Natural killer cell (primary cell): Measurements from ENCODE around the gene TXNL1. TPM values are rescaled to one million over a fixed set of nuclear protein-coding genes. Genes with fewer than 3 reads are reported as not detected.

Experiments used
- ATAC-seq, 3 donors: fragments of 150-1000 bp in 2 of 3; fragments of 200-7000 bp in 1 of 3; cut with Tn5 transposase; 1 replicate in 1 of 3; 2 replicates in 2 of 3; pipeline ENCODE4 v1.10.0; 2021; ENCODE audit warnings: mild to moderate bottlenecking in 2 of 3, moderate library complexity in 2 of 3
- DNase-seq, 2 donors: peaks; one replicate each; pipeline versions ENCODE4 v3.0.0 to v3.0.0-alpha.2; 2013 to 2021; ENCODE audit warnings: mixed read lengths in 1 of 2
- H3K27ac ChIP-seq: one replicate; pipeline ENCODE4 v1.5.1; 2013; ENCODE audit warnings: mild to moderate bottlenecking, low read length
- H3K27me3 ChIP-seq: one replicate; pipeline ENCODE4 v1.6.1; 2013; ENCODE audit warnings: low read length; ENCODE audit not compliant: control insufficient read depth, insufficient read depth
- H3K36me3 ChIP-seq: one replicate; pipeline ENCODE4 v1.6.1; 2013; ENCODE audit warnings: low read length; ENCODE audit not compliant: control insufficient read depth, insufficient read depth
- H3K4me1 ChIP-seq: one replicate; pipeline ENCODE4 v1.6.1; 2013; ENCODE audit warnings: low read length; ENCODE audit not compliant: control insufficient read depth, insufficient read depth
- H3K4me3 ChIP-seq: one replicate; pipeline ENCODE4 v1.5.1; 2013; ENCODE audit warnings: low read length
- H3K9me3 ChIP-seq: one replicate; pipeline ENCODE4 v1.6.1; 2013; ENCODE audit warnings: low read length; ENCODE audit not compliant: control insufficient read depth, insufficient read depth
- H3K27ac Mint-ChIP-seq, 2 donors: one replicate each; pipeline ENCODE4 v1.8.0; 2022; ENCODE audit warnings: mild to moderate bottlenecking in 2 of 2, mixed read lengths in 2 of 2, moderate library complexity in 1 of 2
- H3K27me3 Mint-ChIP-seq, 2 donors: one replicate each; pipeline ENCODE4 v1.8.0; 2022; ENCODE audit warnings: low read depth in 2 of 2, mixed read lengths in 2 of 2
- H3K36me3 Mint-ChIP-seq: one replicate; pipeline ENCODE4 v1.8.0; 2022; ENCODE audit warnings: mixed read lengths
- H3K4me1 Mint-ChIP-seq, 2 donors: one replicate each; pipeline ENCODE4 v1.8.0; 2022; ENCODE audit warnings: mixed read lengths in 2 of 2
- H3K4me3 Mint-ChIP-seq: one replicate; pipeline ENCODE4 v1.8.0; 2022; ENCODE audit warnings: mild to moderate bottlenecking, moderate library complexity, mixed read lengths
- H3K9me3 Mint-ChIP-seq, 2 donors: one replicate each; pipeline ENCODE4 v1.8.0; 2022; ENCODE audit warnings: mixed read lengths in 2 of 2
- WGBS: methylation state at CpG from one replicate; pipeline ENCODE4 v1.1.7; 2013; ENCODE audit warnings: missing lambda C conversion rate; ENCODE audit not compliant: insufficient coverage; 5-methylcytosine and 5-hydroxymethylcytosine counted together
- intact Hi-C: fragments of 100-400 bp; cut with micrococcal nuclease; formaldehyde crosslinking; loops from one replicate; pipeline ENCODE4 v1.14.2; 2022
- total RNA-seq, 4 donors: library from RNA; stranded (reverse); fragments of 120-200 nt in 1 of 4; gene quantifications; one replicate each; pipeline versions ENCODE4 v1.2.3 to v1.2.4, GENCODE V29; 2013 to 2022
- TF ChIP-seq, protein P1 (sequence below): fragments of 200-600 bp; IDR thresholded peaks from one replicate; pipeline ENCODE4 v1.8.0; 2022; ENCODE audit warnings: antibody characterized with exemption

Gene TXNL1
- total RNA-seq, 3 donors from 2014 or later (not counting 1 experiment from before 2014, with no cell fraction given) = 43.2 to 44.8 (median 44.0) TPM

- Mint-ChIP-seq H3K9me3 (peaks cover 0 to 3% of the 10 kb centered on the region in 2 donors), H3K4me1 (peaks cover 10 to 16% of the 10 kb centered on the region in 2 donors), H3K4me3 (no peak overlapping the region), H3K27ac (peak overlapping the region in 1 of 2 donors; percentile 56), H3K36me3 (peaks cover 6% of the 10 kb centered on the region), H3K27me3 (no peaks in the 10 kb centered on the region)
- ATAC-seq (no peak), DNase-seq (no peak)
- WGBS = no CpG with 5 or more reads among the region's 2 CpGs
- H3K27me3 ChIP-seq = no peaks in the 10 kb centered on the region
- TF ChIP-seq, protein P1, sequence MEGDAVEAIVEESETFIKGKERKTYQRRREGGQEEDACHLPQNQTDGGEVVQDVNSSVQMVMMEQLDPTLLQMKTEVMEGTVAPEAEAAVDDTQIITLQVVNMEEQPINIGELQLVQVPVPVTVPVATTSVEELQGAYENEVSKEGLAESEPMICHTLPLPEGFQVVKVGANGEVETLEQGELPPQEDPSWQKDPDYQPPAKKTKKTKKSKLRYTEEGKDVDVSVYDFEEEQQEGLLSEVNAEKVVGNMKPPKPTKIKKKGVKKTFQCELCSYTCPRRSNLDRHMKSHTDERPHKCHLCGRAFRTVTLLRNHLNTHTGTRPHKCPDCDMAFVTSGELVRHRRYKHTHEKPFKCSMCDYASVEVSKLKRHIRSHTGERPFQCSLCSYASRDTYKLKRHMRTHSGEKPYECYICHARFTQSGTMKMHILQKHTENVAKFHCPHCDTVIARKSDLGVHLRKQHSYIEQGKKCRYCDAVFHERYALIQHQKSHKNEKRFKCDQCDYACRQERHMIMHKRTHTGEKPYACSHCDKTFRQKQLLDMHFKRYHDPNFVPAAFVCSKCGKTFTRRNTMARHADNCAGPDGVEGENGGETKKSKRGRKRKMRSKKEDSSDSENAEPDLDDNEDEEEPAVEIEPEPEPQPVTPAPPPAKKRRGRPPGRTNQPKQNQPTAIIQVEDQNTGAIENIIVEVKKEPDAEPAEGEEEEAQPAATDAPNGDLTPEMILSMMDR = no peak
- intact Hi-C loops = no loop called here
- peaks cover under 1% of the 10 kb centered on the region for H3K4me1 ChIP-seq
- H3K9me3 ChIP-seq = no peaks in the 10 kb centered on the region
- no peak overlapping the region for H3K4me3 ChIP-seq
- no peak overlapping the region for H3K27ac ChIP-seq
- peaks cover 11% of the 10 kb centered on the region for H3K36me3 ChIP-seq
These were observed 38.2 kb upstream of the TXNL1 start for GRCh38 chr18:56676639-56677038.

GRCh38 chr18:56672981-56673380, 34.6 kb upstream of the TXNL1 start:
- no peaks in the 10 kb centered on the region for H3K9me3 ChIP-seq
- intact Hi-C loops = loop anchor here (5.0 kb wide), 1 partner anchor 34 kb away; no protein-coding TSS in a partner anchor
- peaks cover 14% of the 10 kb centered on the region for H3K4me1 ChIP-seq
- Mint-ChIP-seq H3K36me3 (peaks cover 3% of the 10 kb centered on the region), H3K4me1 (peaks cover 27 to 39% of the 10 kb centered on the region in 2 donors), H3K27ac (no peak overlapping the region), H3K27me3 (no peaks in the 10 kb centered on the region), H3K4me3 (no peak overlapping the region), H3K9me3 (peaks cover 0 to 3% of the 10 kb centered on the region in 2 donors)
- ATAC-seq = no peak
- H3K36me3 ChIP-seq = peaks cover 10% of the 10 kb centered on the region
- H3K27me3 ChIP-seq = no peaks in the 10 kb centered on the region
- no peak overlapping the region for H3K4me3 ChIP-seq
- 100% methylated on average over 1 of the region's 3 CpGs for WGBS
- no peak overlapping the region for H3K27ac ChIP-seq
- TF ChIP-seq, protein P1 = no peak
- no peak for DNase-seq

DNA sequence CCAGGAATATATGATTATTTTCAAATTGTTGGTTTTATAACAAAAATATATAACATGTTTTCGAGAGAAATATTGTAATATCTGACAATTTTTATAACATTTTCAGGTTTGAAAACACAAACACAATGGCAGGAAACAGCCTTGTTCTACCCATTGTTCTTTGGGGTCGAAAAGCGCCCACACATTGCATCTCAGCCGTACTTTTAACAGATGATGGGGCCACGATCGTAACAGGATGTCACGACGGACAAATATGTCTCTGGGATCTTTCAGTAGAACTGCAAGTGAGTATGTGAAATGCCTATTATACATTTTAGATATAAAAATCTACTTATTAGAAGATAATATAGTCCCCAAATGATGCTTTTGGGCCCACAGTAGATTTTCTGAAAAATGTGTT, 34.0 kb upstream of the TXNL1 start:
- 87% methylated on average over 2 of the region's 8 CpGs for WGBS
- no peaks in the 10 kb centered on the region for H3K27me3 ChIP-seq
- Mint-ChIP-seq H3K27ac (no peak overlapping the region), H3K36me3 (no peaks in the 10 kb centered on the region), H3K27me3 (no peaks in the 10 kb centered on the region), H3K4me1 (peaks cover 22 to 40% of the 10 kb centered on the region in 2 donors), H3K4me3 (no peak overlapping the region), H3K9me3 (no peaks in the 10 kb centered on the region)
- H3K4me3 ChIP-seq = no peak overlapping the region
- H3K36me3 ChIP-seq = peaks cover 10% of the 10 kb centered on the region
- H3K9me3 ChIP-seq = no peaks in the 10 kb centered on the region
- peaks cover 14% of the 10 kb centered on the region for H3K4me1 ChIP-seq
- intact Hi-C loops = loop anchor here (5.0 kb wide), 1 partner anchor 35 kb away; no protein-coding TSS in a partner anchor
- TF ChIP-seq, protein P1 = no peak
- DNase-seq (no peak), ATAC-seq (no peak)
- H3K27ac ChIP-seq = no peak overlapping the region

DNA sequence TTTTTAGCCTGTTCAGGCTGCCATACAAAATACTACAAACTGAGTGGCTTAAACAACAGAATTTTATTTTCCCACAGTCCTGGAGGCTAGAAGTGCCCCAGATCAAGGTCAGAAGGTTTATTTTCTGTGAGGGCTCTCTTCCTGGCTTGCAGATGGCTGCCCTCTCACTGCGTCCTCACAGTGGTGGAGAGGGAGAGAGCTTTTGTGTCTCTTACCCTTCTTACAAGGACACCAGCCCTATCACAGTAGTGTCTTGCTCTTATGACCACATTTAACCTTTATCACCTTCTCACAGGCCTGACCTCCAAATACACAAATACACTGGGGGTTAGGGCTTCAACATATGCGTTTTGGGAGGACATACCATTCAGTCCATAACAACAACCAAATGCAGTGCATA, 24.5 kb upstream of the TXNL1 start:
- DNase-seq (no peak), ATAC-seq (no peak)
- Mint-ChIP-seq H3K27ac (no peak overlapping the region), H3K4me1 (peaks cover 34 to 55% of the 10 kb centered on the region in 2 donors), H3K9me3 (no peaks in the 10 kb centered on the region), H3K4me3 (no peak overlapping the region), H3K36me3 (no peaks in the 10 kb centered on the region), H3K27me3 (no peaks in the 10 kb centered on the region)
- H3K4me1 ChIP-seq = no peaks in the 10 kb centered on the region
- no peak overlapping the region for H3K27ac ChIP-seq
- H3K27me3 ChIP-seq = no peaks in the 10 kb centered on the region
- no peaks in the 10 kb centered on the region for H3K9me3 ChIP-seq
- WGBS = 100% methylated on average over 1 of the region's 2 CpGs
- H3K4me3 ChIP-seq = no peak overlapping the region
- TF ChIP-seq, protein P1 = no peak
- H3K36me3 ChIP-seq = no peaks in the 10 kb centered on the region
- intact Hi-C loops = no loop called here
